GM21529 (cell line): Measurements from ENCODE around the gene ROBO1.
"Not testable (repeated sequence)": the region's sequence is repeated elsewhere in the genome, so short reads cannot be mapped to it uniquely, and the experiment has no call there.

Source experiments
- ATAC-seq: cut with Tn5 transposase; IDR thresholded peaks from one replicate; pipeline ENCODE4 v1.9.1; 2021; ENCODE audit not compliant: unreplicated experiment

The ROBO1 gene

DNA sequence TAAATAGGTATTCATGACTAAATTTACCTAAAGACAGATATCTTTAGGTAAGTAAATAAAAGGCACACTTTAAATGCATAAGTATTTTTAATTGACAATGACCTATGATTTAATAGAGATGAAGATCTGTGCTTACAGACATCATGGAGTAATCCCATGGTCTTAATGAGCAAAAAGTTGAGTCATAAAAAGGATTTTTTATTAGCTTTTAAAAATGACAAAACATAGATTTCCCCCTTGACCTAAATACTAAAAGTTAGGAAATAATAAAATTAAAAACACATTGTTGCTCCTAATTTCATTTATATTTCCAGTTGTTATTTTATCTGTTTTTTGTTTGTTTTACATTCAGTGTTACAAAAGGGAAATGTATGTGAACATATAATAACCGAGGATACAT, 1005.7 kb downstream of the ROBO1 start:
- no peak for ATAC-seq

DNA sequence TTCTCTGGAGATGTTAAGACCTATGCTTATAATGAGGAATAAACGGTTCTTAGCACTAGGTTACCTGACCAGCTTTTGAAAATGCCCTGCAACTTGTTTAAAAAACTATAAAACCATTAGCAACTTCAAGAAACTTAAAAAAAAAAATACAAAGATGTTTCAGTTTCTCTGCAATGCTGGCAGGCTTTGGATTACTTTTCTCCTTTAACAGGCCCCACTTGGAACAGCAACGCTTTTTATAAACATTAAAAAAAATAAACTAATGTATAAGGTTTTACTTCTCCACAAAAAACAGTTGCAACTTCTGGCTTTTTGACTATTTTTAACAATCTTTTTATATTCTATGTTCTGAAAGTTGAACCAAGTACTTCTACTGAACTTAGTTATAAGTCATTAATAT, 1006.7 kb downstream of the ROBO1 start:
- ATAC-seq: no peak

DNA sequence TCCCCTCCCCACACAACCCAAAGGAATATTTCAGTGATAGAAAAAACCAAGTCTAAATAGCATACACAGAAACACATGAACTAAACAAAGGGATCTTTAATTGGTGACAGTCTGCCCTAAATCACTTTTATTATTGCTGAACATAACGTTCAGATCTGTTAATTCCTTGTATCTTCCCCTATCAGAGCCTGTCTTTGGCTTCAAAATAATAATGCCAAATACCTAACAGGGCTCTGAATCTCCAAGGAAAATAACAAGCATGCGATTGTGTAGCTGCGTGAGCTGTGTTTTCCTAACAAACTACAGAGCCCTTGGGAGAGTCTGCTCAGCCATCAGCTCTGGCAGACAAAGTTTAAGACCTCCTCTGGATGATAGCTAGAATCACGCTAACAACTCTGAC, 1010.1 kb downstream of the ROBO1 start:
- no peak for ATAC-seq

DNA sequence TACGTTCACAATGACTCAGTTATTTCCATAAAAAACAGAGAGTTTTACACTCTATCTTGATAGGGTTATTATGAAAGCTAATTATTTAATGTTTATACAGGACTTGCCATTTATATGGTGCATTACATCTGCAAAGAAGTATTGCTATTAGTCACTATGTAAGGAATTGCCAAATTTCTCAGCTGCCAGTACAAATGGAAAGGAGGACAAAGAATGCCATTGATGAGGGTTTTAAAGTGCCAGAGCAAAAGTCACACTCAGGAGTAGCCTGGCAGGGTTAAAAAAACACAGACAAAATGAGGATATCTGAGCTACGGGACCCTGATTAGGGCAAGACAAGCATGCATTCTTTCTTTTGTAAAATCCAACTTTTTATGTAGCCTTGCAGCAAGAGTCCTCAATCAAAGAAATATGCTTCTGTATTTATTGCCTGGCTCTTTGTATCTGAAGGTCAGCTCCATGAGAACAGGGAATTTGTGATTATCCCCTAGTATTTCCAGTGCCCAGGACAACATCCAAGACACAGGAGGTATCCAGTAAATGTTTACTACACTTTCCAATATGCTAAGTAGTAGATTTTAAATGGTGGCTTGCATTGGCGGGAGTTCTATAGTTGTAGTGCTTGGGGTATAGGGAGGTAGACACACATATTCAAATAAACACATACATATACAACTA, 1013.6 kb downstream of the ROBO1 start:
- no peak for ATAC-seq

DNA sequence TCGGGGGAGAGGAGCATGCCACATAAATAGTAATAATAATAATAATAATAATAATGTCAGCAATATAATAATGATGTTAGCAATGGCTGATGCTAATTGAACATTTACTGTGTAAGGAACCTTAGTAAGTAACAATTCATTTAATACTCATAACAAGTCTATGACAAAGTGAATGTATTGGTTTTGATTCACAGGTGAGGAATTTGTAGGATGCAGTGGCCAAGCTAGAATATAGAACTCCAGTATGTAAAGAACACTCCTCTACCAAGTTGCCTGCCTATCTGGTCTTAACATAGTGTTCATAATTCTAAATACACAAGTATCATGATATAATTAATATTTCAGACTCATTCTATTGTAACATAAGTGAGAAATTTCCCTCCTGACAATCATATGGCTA, 1016.5 kb downstream of the ROBO1 start:
- ATAC-seq: no peak

DNA sequence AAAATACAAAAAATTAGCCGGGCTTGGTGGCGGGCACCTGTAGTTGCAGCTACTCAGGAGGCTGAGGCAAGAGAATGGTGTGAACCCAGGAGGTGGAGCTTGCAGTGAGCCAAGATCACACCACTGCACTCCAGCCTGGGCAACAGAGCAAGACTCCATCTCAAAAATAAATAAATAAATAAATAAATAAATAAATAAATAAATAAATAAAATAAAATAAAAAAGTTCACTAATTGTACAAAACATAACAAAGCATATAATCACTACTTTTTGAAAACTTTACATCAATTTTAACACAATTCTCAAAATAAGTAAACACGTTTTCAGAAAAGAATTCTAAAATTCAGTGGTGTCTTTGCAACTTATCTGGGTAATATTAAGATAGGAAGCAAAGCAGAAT, 1017.5 kb downstream of the ROBO1 start:
- ATAC-seq: not testable (repeated sequence)

DNA sequence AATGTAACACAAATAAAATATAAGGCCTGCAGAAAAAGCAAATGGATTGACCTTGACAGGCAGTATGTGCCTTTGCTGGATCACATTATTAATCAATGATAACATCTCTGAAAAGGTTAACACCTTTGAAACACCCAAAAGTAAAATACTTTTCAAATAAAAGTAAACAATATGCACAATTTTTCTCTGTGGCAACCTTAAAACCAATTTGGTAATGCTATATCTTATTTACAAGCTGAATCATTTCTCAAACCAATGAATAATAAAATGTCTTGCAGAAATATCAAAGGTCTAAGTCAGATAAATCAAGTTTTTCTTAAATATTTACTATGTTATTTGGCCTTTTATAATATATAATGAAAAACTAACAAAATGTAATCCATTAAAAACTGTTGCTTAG, 1018.7 kb downstream of the ROBO1 start:
- no peak for ATAC-seq

DNA sequence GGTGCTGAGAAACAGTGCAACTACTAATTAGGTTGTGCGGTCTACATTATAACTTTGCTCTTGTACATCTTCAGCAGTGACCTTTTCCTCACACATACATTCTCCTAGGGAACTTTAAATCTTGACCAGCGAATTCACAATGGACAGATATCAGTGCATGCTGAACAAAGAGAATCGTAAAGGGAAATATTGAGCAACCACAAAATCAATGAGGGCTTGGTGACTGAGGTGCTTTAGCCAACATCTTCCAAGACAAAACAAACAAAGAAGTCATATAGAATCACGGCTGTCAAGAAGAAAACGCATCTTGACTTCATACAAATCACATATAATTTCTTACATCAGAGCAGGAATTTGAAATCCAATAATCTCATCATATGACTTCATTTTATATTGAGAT, 1022.0 kb downstream of the ROBO1 start:
- ATAC-seq: no peak

DNA sequence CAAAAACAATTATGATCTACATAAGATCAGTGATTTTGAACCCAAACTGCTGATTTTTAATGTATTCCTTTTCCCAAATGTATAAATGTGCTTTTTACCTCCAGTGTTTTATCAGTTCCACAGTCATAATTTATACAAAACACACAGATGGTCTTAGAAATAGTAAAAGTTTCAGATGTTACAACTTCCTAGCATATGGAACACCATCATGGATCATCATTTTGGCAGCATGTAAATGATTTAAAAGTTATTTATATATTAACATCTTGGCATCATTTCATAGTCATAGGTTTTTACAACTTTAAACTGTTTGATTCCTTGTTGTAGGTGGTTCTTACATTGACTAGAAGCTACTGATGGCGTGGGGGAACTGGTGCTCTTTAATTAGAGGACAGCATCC, 1025.3 kb downstream of the ROBO1 start:
- no peak for ATAC-seq

DNA sequence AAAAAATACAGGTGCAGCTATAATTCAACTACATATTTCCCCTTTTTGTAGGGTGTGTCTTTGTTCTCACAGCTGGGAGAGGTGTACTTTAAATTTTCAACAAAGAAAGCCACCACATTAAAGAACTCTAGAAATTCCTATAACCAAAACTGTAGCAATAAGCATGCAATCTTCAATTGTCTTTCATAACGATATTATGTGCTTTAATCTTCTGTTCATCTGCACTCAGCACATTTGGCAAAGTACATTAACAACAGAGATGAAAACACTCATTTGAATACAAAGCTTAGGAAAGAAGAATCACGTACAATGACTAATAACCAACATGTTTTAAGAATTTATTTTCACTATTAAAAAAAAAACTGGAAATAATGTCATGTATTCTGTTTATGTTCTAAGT, 1025.8 kb downstream of the ROBO1 start:
- no peak for ATAC-seq

DNA sequence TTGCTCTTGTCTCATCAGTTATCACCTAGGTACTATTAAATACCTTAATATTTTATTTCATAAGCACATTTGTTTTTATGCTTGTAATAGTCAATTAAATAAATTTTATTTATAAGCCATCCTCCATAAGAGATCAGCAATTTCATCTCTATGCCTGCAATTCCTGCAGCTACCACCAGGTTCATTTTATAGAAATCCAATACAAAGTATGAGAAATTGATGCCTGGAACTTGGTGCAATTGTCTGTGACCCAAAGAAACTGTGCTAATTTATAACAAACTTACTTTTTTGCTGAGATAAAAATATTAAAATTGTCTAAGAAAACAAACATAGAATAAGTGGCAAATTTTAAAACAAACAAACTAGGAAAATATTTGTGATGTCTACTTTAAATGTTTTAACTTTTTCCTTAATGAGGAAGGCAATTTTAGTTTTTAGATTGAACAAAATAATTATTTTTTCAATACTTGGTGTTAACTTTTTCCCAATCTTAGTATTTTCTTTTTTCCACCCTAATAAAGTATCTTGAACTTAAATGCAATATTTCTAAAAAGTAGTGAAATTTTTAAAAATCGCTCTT, 1026.6 kb downstream of the ROBO1 start:
- ATAC-seq: no peak

DNA sequence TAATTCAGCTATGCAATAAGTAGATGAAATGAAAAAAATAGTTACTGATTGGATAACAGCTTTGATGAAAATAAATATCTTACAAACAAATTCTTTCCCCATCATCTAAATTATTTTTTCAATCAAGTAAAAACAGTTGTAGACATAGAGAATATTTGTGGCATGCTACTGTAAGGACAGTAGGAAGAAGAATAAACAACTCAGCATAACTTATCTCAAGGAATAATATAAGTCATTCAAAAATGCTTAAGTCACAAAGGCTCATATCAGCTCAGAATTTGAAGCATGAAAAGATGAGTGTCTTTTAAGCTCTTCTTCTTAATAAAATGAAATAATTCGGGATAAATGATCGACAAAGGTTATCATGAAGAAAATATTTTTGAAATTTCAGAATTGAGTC, 1029.0 kb downstream of the ROBO1 start:
- ATAC-seq: no peak

DNA sequence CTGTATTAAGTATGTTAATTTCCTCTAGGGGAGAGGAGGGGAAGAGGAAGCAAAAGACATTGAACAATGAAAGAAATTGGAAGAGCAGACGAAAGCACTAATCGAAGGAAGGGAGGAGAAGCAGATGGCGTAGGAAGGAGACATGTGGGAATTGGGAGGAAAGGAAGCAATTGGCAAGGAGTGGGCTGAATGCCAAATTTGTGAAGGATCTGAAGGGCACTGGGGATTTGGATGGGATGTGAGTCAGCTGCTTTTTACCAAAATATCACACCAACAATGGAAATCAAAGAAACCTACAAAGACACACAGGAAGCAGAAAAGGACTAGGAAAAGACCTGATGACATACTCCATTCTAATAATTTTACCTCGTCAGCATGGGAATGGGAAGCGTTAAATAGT, 1029.8 kb downstream of the ROBO1 start:
- ATAC-seq: no peak

DNA sequence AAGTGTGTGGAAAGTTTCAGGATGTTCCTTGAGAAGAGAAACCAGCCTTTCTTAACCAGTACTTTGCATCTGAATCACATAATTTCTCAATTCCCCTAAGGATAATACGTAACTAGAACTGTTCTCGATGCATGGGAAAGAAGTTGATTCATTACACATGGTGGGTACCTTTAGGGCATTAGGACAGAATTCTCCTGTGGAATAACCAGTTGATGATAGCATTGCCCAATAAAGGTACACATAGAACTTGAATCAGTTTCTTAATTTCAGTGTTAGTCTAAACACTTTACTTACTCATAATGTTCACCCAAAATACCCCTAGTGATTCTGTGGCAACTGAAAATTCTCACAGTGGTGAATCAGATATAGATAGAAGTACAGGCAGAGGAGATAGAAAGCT, 1030.9 kb downstream of the ROBO1 start:
- ATAC-seq: no peak

DNA sequence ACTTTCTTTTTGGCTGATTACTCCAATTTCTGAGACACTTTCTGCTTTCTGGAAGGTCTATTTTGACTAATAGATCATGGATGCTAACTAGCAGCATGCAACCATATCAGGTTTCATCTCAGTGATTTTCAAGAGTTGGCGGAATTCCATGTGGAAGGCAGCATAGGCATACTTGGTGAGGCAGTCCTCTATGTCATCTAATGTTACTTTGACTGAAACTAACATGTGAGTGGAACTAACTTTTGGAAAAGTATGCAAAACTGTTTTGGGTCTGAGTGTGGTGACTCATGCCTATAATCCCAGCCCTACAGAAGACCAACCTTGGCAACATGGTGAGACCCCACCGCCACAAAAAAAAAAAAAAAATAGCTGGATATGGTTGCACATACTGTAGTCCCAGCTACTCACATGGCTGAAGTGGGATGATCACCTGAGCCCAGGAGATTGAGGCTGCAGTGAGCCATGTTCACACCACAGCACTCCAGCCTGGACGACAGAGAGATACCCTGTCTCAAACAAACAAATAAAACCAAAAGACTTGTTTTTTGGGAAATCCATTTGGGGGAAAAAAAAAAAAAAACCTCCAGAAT, 1033.7 kb downstream of the ROBO1 start:
- ATAC-seq: no peak

DNA sequence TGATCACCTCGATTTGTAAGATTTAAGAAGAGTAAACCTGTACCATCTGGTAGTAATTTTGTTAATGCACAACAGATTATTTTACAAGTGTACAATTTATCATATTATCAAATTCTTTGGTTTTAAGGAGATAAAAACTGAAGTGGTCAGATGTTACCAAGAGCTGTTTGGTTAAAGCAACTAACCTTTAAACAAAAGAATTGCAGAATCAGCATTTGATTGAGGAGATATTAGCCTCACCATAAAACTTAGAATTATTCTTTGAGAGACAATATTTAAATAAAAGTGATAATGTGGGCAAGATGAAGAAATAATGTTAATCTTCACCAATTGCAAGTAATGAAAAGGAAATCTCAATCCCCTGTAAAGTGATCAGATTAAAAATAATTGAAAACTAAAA, 1034.9 kb downstream of the ROBO1 start:
- no peak for ATAC-seq

DNA sequence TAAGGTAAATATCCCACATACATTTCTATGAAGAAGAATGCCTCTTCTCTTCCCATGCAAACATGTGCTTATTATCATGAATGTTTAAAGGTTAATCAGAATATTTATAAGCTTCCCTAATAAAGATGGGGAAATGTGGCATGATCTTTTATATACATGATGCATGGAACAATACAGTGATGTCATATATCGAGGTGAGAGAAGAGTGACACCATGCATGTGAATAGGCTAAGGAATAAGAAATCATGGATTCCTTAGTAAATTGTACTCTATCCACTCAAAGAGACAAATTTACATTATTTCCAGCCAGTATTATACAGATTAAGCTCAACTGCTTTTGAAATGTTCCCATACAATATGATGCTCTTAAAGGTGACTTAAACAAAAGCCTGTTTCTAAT, 1035.3 kb downstream of the ROBO1 start:
- ATAC-seq: no peak

DNA sequence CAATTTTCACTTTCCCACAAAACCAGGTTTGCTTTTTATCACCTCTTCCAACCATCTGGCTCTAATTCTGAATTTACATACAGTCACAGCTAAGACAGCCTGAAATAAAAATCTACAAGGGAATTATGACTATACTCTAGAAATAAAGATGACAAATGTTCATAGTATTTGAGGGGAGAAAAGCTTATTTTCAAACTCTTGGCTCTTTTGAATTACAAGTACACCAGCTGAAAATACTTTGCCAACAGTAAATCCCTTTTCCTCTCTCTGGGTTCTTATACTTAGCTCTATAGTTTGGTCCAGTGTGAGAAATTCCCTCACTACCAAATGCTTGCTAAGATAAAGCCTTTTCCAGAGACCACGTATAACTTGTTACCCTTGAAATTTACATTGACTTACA, 1037.9 kb downstream of the ROBO1 start:
- ATAC-seq: no peak

DNA sequence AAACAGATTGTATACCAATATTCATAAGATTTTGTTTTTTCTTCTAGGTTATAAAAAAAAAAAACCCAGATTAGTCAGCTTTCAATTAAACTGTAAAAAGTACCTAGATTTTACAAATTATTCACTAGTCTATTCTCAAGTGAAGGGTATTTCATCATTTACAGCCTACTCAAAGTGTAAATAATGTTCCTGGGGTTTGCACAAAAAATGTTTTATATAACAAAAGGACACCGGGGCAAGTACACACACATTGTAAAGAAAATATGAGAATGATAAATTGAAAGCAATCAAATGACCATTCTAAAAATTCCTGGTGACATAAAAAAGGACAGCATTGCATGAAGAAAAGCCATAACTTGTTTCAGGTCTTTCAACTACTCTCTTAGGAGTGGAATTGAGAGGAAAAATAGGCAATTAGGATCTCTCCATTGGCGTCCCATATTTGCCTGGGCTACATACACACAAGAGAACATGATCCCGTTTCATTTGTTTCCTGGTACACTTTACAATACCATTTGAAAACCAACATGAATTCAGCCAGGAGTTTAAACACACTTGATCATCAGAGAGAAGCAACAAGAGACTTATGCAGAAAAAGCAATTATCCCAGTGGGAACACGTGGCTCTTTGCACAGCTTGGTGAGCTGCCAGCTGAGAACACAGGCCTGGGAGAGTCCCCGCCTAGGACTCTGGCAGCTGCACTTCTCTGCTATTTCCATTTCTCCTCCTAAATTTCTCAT, 1039.2 kb downstream of the ROBO1 start:
- ATAC-seq: no peak

DNA sequence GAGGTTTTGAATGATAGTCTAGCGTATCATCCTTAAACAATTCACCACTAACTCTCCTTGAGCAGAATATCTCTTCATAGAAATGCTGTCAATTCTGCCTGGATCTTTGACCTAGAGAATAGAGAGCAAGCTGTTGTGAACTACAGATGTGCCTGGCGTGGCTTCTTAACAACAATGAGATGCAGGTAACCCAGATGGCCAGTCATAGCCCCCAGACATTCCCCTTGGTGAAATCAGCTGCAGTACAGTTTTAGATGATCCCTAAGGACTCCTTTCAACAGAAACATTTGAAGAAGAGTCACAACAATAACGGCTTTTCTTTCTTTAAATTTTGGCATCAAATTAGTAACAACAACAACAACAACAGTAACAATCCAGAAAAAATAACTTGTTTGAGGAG, 1041.3 kb downstream of the ROBO1 start:
- no peak for ATAC-seq

DNA sequence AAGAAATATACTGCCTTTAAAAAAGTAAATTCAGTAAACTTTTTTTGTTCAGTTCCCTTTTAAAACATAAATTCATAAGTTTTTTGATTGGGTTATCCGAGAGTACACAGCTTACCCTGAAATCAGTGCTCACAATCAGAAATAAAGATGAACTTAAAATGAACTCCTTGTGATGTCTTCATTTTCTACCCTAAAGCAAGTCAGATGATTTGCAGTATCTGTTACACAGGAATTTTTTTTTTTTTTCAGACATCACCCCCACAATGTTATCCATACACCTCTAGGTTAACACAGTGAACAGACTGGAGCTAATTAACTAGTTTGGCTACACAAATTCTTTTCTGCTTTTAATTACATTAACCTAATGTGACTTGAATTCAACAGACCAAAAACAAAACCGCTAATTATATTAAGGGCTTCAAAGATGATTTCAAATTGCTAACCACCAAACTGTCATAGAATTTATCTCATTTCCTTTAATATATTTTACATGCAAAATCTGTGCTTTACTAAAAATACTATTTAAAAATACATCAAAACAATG, 1042.0 kb downstream of the ROBO1 start:
- ATAC-seq: no peak

DNA sequence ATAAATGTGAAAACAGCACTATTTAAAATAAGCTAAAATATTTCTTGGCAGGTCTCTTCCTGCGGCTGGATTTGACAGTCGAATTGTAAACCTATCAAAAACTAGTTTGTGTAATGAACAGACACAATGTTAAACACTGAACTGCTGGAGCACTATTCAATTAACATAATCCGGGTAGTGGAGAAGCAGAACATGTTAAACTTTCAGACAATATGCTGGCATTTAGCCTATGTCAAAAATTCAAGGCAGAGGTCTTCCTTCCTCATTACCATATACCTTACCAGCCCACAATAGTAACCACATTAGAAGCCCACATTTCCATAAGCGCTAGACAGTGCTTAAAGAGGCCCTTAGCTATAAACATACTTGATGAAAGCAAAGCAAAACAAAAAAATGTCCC, 1042.9 kb downstream of the ROBO1 start:
- ATAC-seq: no peak
